A549 (cell line): ENCODE results near the gene OSBPL3. TPM values are rescaled to one million over a fixed set of nuclear protein-coding genes. Genes with fewer than 3 reads are reported as not detected.

ENCODE experiments used
- ATAC-seq, 2 experiments: fragments of 200-7000 bp in 1 of 2; fragments of >200 bp in 1 of 2; cut with Nextera tagmentation in 1 of 2; cut with Tn5 transposase in 1 of 2; 3 replicates each; pipeline versions ENCODE4 v1.8.0 to v1.9.1; 2018 to 2020; ENCODE audit warnings: mild to moderate bottlenecking in 1 of 2, moderate library complexity in 1 of 2
- CTCF ChIA-PET: fragments of 300-600 bp; sonication (Branson Sonifier 250); formaldehyde crosslinking; extraction: SDS; loops from one replicate; lab custom pipeline; 2021; ENCODE audit warnings: antibody characterized with exemption, inconsistent platforms; lab: Yijun Ruan, JAX
- POLR2A ChIA-PET: fragments of 350-600 bp; formaldehyde crosslinking; extraction: SDS; loops from one replicate; lab custom pipeline; 2021; ENCODE audit warnings: antibody characterized with exemption, inconsistent platforms; lab: Yijun Ruan, JAX
- DNase-seq, 2 experiments: peaks; one replicate each; pipeline versions ENCODE4 v3.0.0 to v3.0.0-alpha.2; 2011 to 2016; ENCODE audit warnings: low read depth in 1 of 2, low spot score in 1 of 2
- FAIRE-seq: peaks from 2 replicates; lab custom pipeline; 2011; peaks lifted over from hg19 to GRCh38; lab: Jason Lieb, UNC
- H3K27ac ChIP-seq, 2 experiments: fragments of >200 bp; sonication (Bioruptor Twin); formaldehyde crosslinking; 3 replicates each; pipeline ENCODE4 v1.5.1; 2016 to 2017
- H3K4me1 ChIP-seq: fragments of >200 bp; sonication (Bioruptor Twin); formaldehyde crosslinking; 3 replicates; pipeline ENCODE4 v1.6.1; 2016
- H3K4me2 ChIP-seq: fragments of >200 bp; sonication (Bioruptor Twin); formaldehyde crosslinking; 3 replicates; pipeline ENCODE4 v1.6.1; 2016
- H3K4me3 ChIP-seq: fragments of >200 bp; sonication (Bioruptor Twin); formaldehyde crosslinking; 3 replicates; pipeline ENCODE4 v1.5.1; 2016
- H3K9me3 ChIP-seq: fragments of >200 bp; sonication (Bioruptor Twin); formaldehyde crosslinking; 3 replicates; pipeline ENCODE4 v1.6.1; 2016
- BCL3 ChIP-seq: fragments of >200 bp; sonication (Bioruptor Twin); formaldehyde crosslinking; IDR thresholded peaks from 3 replicates; pipeline ENCODE4 v1.6.1; 2016
- BHLHE40 ChIP-seq: IDR thresholded peaks from 2 replicates; pipeline ENCODE4 v1.6.1; 2012; ENCODE audit warnings: low read depth, low read length, inconsistent platforms
- E2F6 ChIP-seq: IDR thresholded peaks from 2 replicates; pipeline ENCODE4 v1.6.1; 2012; ENCODE audit warnings: low read depth, borderline replicate concordance
- EHMT2 ChIP-seq: fragments of 200-600 bp; sonication (generic); IDR thresholded peaks from 2 replicates; pipeline ENCODE4 v1.6.1; 2016; ENCODE audit warnings: antibody characterized with exemption, low read depth, mild to moderate bottlenecking, moderate library complexity
- EP300 ChIP-seq, 2 experiments: fragments of >200 bp; sonication (Bioruptor Twin); formaldehyde crosslinking; IDR thresholded peaks; 2 replicates in 1 of 2; 3 replicates in 1 of 2; pipeline ENCODE4 v1.6.1; 2016 to 2017
- ESRRA ChIP-seq: fragments of 150-350 bp; IDR thresholded peaks from 2 replicates; pipeline ENCODE4 v1.6.1; 2014; ENCODE audit warnings: mild to moderate bottlenecking, low read length, borderline replicate concordance
- HDAC2 ChIP-seq: fragments of 200-600 bp; sonication (generic); IDR thresholded peaks from 2 replicates; pipeline ENCODE4 v1.6.1; 2016
- HOXB13 ChIP-seq: fragments of 250-450 bp; sonication (Bioruptor Pico); IDR thresholded peaks from 2 replicates; pipeline ENCODE4 v1.5.0; 2020; ENCODE audit warnings: low read depth, mild to moderate bottlenecking, moderate library complexity
- KDM1A ChIP-seq: fragments of 200-600 bp; sonication (generic); IDR thresholded peaks from 2 replicates; pipeline ENCODE4 v1.6.1; 2016; ENCODE audit warnings: low read depth, mild to moderate bottlenecking
- NR3C1 ChIP-seq: fragments of >200 bp; sonication (Bioruptor Twin); formaldehyde crosslinking; IDR thresholded peaks from 3 replicates; pipeline ENCODE4 v1.6.1; 2017
- PHF8 ChIP-seq: fragments of 200-600 bp; sonication (generic); IDR thresholded peaks from 2 replicates; pipeline ENCODE4 v1.6.1; 2016; ENCODE audit warnings: low read depth, mild to moderate bottlenecking, antibody characterized with exemption, moderate library complexity, borderline replicate concordance
- ZC3H11A ChIP-seq: fragments of 450-650 bp; IDR thresholded peaks from 2 replicates; pipeline ENCODE4 v1.6.1; 2014; ENCODE audit warnings: antibody characterized with exemption, mild to moderate bottlenecking
- ZFP36 ChIP-seq: fragments of 450-650 bp; IDR thresholded peaks from 2 replicates; pipeline ENCODE4 v1.6.1; 2014; ENCODE audit warnings: borderline replicate concordance; ENCODE audit not compliant: partially characterized antibody
- WGBS: methylation state at CpG from one replicate; pipeline ENCODE4 v1.1.6; 2017; ENCODE audit errors: missing lambda C conversion rate; 5-methylcytosine and 5-hydroxymethylcytosine counted together
- polyA plus RNA-seq, 4 experiments: library from polyadenylated mRNA; depleted of rRNA in 3 of 4; stranded (reverse); fragments of >200 nt; fragmentation: RNase III in 1 of 4; extraction: RNeasy Plus Mini Kit Qiagen cat#74134 plus additional on column Dnase treatment in 1 of 4; gene quantifications; 2 replicates in 3 of 4; 3 replicates in 1 of 4; pipeline ENCODE4 v1.2.3, GENCODE V29; 2011 to 2017
- TF ChIP-seq, protein P1 (sequence below): fragments of 150-350 bp; IDR thresholded peaks from 2 replicates; pipeline ENCODE4 v1.6.1; 2014; ENCODE audit warnings: low read depth, mild to moderate bottlenecking, low read length
- TF ChIP-seq, protein P2 (sequence below): IDR thresholded peaks from 2 replicates; pipeline ENCODE4 v1.6.1; 2012
- TF ChIP-seq, protein P3 (sequence below): fragments of 200-600 bp; sonication (generic); IDR thresholded peaks from 2 replicates; pipeline ENCODE4 v1.6.1; 2016; ENCODE audit warnings: antibody characterized with exemption, mild to moderate bottlenecking, moderate library complexity
- TF ChIP-seq, protein P4 (sequence below): fragments of >200 bp; sonication (Bioruptor Twin); formaldehyde crosslinking; IDR thresholded peaks from 2 replicates; pipeline ENCODE4 v1.6.1; 2016
- TF ChIP-seq, protein P5 (sequence below): IDR thresholded peaks from 2 replicates; pipeline ENCODE4 v1.6.1; 2012

Gene OSBPL3
- polyA plus RNA-seq, 2 of the 4 experiments (the other 2 are of a cell fraction) = 10.9 to 17.4 TPM

DNA sequence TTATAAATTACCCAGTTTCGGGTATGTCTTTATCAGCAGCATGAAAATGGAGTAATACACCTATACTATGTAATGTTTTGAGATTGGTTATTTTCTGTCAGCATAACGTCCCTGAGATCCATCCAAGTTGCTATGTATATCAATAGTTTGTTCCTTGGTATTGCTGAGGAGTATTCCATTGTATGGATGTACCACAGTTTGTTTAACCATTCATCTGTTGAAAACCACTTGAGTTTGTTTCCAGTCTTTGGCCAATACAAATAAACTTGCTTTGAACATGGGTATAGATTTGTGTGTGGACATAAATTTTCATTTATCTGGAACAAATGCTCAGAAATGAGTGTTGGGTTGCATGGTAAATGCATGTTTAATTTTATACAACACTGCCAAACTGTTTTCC lies 119.4 kb downstream of the OSBPL3 start (continued):
- TF ChIP-seq ZC3H11A = no peak

DNA sequence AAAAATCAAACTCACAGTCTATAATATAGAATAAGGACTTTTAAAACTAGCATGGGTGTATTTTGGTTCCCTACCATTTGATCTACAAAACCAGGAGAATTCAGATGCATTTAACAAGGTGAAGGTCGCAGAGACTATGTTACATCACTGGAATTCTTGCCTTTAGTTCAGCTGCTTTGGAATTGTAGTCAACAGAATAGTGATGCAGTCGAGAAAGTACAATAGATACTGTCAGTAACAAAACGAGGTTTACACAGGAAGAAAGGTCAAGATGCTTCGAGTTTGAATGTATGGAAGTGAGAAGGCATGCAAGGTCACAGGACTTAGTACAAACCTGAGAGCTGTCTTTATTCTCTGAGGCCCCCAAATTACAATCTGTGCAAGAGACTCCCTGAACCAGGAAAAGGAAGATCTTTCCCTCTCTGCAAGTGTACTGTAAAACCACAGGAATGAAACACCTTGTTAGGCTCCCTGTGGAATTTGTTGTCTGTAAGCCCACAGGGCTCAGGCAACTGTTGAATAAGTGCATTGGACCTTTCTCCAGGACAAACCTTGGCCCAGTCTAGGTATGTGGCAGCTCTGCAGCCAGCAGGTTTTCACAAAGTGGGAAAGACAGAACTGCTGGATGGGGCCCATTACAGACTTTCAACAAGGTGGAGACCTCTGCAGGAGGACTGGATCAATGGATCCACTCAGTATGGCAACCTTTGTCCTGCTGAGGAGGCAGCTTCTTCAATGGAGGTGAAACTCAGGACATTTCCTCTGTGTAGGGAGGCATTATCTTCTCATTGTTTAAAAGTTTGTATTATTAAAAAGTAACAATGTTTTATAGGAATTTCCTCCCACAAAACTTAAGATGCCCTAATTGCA lies 121.6 kb downstream of the OSBPL3 start:
- POLR2A ChIA-PET = no interaction called here
- no peak for TF ChIP-seq BCL3
- no peak for TF ChIP-seq ESRRA
- TF ChIP-seq E2F6 = no peak
- TF ChIP-seq HOXB13 (CRISPR knock-in tag) = no peak
- TF ChIP-seq BHLHE40 = no peak
- TF ChIP-seq, protein P1, sequence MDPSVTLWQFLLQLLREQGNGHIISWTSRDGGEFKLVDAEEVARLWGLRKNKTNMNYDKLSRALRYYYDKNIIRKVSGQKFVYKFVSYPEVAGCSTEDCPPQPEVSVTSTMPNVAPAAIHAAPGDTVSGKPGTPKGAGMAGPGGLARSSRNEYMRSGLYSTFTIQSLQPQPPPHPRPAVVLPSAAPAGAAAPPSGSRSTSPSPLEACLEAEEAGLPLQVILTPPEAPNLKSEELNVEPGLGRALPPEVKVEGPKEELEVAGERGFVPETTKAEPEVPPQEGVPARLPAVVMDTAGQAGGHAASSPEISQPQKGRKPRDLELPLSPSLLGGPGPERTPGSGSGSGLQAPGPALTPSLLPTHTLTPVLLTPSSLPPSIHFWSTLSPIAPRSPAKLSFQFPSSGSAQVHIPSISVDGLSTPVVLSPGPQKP = no peak
- TF ChIP-seq ZFP36 = no peak
- TF ChIP-seq NR3C1 = no peak
- no peak for TF ChIP-seq HDAC2
- no peak for TF ChIP-seq EHMT2
- TF ChIP-seq, protein P2, sequence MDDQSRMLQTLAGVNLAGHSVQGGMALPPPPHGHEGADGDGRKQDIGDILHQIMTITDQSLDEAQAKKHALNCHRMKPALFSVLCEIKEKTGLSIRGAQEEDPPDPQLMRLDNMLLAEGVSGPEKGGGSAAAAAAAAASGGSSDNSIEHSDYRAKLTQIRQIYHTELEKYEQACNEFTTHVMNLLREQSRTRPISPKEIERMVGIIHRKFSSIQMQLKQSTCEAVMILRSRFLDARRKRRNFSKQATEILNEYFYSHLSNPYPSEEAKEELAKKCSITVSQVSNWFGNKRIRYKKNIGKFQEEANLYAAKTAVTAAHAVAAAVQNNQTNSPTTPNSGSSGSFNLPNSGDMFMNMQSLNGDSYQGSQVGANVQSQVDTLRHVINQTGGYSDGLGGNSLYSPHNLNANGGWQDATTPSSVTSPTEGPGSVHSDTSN = no peak
- no peak for TF ChIP-seq EP300 (IDR thresholded peaks at IDR 0.05)
- no peak for TF ChIP-seq PHF8
- no peak for TF ChIP-seq KDM1A
- TF ChIP-seq, protein P3, sequence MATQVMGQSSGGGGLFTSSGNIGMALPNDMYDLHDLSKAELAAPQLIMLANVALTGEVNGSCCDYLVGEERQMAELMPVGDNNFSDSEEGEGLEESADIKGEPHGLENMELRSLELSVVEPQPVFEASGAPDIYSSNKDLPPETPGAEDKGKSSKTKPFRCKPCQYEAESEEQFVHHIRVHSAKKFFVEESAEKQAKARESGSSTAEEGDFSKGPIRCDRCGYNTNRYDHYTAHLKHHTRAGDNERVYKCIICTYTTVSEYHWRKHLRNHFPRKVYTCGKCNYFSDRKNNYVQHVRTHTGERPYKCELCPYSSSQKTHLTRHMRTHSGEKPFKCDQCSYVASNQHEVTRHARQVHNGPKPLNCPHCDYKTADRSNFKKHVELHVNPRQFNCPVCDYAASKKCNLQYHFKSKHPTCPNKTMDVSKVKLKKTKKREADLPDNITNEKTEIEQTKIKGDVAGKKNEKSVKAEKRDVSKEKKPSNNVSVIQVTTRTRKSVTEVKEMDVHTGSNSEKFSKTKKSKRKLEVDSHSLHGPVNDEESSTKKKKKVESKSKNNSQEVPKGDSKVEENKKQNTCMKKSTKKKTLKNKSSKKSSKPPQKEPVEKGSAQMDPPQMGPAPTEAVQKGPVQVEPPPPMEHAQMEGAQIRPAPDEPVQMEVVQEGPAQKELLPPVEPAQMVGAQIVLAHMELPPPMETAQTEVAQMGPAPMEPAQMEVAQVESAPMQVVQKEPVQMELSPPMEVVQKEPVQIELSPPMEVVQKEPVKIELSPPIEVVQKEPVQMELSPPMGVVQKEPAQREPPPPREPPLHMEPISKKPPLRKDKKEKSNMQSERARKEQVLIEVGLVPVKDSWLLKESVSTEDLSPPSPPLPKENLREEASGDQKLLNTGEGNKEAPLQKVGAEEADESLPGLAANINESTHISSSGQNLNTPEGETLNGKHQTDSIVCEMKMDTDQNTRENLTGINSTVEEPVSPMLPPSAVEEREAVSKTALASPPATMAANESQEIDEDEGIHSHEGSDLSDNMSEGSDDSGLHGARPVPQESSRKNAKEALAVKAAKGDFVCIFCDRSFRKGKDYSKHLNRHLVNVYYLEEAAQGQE = no peak
- TF ChIP-seq, protein P4, sequence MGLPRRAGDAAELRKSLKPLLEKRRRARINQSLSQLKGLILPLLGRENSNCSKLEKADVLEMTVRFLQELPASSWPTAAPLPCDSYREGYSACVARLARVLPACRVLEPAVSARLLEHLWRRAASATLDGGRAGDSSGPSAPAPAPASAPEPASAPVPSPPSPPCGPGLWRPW = no peak
- TF ChIP-seq, protein P5, sequence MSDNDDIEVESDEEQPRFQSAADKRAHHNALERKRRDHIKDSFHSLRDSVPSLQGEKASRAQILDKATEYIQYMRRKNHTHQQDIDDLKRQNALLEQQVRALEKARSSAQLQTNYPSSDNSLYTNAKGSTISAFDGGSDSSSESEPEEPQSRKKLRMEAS = no peak
- TF ChIP-seq, all 56 proteins: peak for 0
- no peak for ATAC-seq
- DNase-seq = no peak
- Histone ChIP-seq H3K9me3 (no peaks in the 10 kb centered on the region), H3K4me2 (no peak overlapping the region), H3K4me1 (peaks cover 8% of the 10 kb centered on the region; the same call in 2 of the 3 replicates), H3K27ac (no peak overlapping the region), H3K4me3 (no peak overlapping the region)
- CTCF ChIA-PET = interaction anchor here (1.3 to 1.6 kb wide), 2 partner anchors 38 to 56 kb away, joined by 3 to 5 read pairs; no protein-coding TSS in a partner anchor
- no peak for FAIRE-seq
- 65% methylated on average over 4 of the region's 4 CpGs for WGBS
